Activated T-cell treated with anti-CD3 and anti-CD28 coated beads, Interleukin-2, amount 50 U/mL, for 4 hours (primary cell): ENCODE results near the gene CDKAL1. TPM values are rescaled to one million over a fixed set of nuclear protein-coding genes. Genes with fewer than 3 reads are reported as not detected.

Experiments
- ATAC-seq, 2 donors: fragments of 200-7000 bp; cut with Tn5 transposase; one replicate each; pipeline ENCODE4 v1.10.0; 2021
- DNase-seq: peaks from one replicate; pipeline ENCODE4 v3.0.0-alpha.2; 2020
- H3K27me3 Mint-ChIP-seq: one replicate; pipeline ENCODE4 v1.8.0; 2021; ENCODE audit warnings: low read depth, mixed read lengths
- H3K36me3 Mint-ChIP-seq: one replicate; pipeline ENCODE4 v1.8.0; 2022; ENCODE audit warnings: mixed read lengths; ENCODE audit not compliant: insufficient read depth
- H3K4me1 Mint-ChIP-seq: one replicate; pipeline ENCODE4 v1.8.0; 2021; ENCODE audit warnings: low read depth, mixed read lengths
- H3K4me3 Mint-ChIP-seq: one replicate; pipeline ENCODE4 v1.8.0; 2021; ENCODE audit warnings: mild to moderate bottlenecking, moderate library complexity, mixed read lengths
- H3K9me3 Mint-ChIP-seq: one replicate; pipeline ENCODE4 v1.8.0; 2021; ENCODE audit warnings: mixed read lengths
- total RNA-seq, 3 donors: library from RNA; stranded (reverse); gene quantifications; one replicate each; pipeline ENCODE4 v1.2.1, GENCODE V29; 2021

The CDKAL1 gene
- total RNA-seq, 3 donors from 2014 or later, result 23.2 to 26.0 (median 23.6) TPM

DNA sequence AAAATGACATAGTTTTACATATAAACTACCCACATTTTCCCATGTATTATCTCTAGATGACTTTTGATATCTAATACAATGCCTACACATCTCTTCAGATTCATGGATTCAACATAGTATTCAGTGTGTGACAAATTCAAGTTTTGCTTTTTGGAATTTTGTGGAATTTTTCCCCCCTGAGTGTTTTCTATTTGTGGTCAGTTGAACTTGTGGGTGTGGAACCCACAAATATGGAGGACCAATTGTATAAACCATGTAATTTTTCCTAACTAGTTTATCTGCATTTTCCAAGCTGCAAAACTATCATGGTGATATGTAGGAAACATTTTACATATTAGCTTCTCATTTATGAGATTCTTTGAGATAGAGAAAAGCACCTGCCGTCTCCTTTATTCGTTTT, 685.0 kb downstream of the CDKAL1 start:
- H3K4me3 Mint-ChIP-seq, result no peak overlapping the region
- peaks cover 39% of the 10 kb centered on the region for H3K36me3 Mint-ChIP-seq
- DNase-seq (no peak), ATAC-seq (no peak)
- H3K27me3 Mint-ChIP-seq, result no peaks in the 10 kb centered on the region
- H3K4me1 Mint-ChIP-seq, result no peaks in the 10 kb centered on the region
- H3K9me3 Mint-ChIP-seq, result no peaks in the 10 kb centered on the region

GRCh38 chr6:21219856-21220255, 685.6 kb downstream of the CDKAL1 start:
- ATAC-seq (no peak), DNase-seq (no peak)
- Mint-ChIP-seq H3K9me3 (no peaks in the 10 kb centered on the region), H3K4me1 (no peaks in the 10 kb centered on the region), H3K36me3 (peaks cover 35% of the 10 kb centered on the region), H3K27me3 (no peaks in the 10 kb centered on the region), H3K4me3 (no peak overlapping the region)

DNA sequence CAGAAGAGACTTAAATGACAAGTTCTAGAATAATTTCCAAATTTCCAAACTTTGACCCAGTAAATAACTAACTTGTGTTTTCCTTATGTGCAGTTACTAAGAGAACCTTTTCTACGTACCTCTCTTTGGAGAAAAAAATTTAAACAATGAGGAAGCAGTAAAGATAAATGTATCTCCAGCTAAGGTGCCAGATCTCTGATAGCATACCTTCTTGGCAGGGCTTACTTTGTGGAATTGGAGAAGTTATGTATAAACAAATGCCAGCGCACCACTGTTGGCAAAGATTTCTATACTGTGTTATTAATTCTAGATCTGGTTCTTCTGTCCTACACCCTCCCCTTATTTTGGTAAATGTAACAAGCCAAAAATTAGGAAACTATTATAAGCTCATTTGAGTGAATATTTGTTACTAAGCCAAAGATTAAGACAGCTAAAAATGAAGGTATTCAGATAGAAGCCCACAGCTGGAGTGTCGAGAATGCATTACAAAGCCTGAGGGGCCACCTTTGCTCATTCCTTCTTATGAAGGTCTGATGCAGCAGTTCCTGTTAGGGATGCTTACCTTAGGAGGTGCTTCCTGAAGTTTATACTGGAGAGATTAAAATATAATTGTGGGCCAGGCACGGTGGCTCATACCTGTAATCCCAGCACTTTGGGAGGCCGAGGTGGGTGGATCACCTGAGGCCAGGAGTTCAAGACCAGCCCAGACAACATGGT, 686.2 kb downstream of the CDKAL1 start:
- DNase-seq (no peak), ATAC-seq (no peak)
- Mint-ChIP-seq H3K4me1 (no peaks in the 10 kb centered on the region), H3K36me3 (peaks cover 32% of the 10 kb centered on the region), H3K27me3 (no peaks in the 10 kb centered on the region), H3K9me3 (no peaks in the 10 kb centered on the region), H3K4me3 (no peak overlapping the region)

DNA sequence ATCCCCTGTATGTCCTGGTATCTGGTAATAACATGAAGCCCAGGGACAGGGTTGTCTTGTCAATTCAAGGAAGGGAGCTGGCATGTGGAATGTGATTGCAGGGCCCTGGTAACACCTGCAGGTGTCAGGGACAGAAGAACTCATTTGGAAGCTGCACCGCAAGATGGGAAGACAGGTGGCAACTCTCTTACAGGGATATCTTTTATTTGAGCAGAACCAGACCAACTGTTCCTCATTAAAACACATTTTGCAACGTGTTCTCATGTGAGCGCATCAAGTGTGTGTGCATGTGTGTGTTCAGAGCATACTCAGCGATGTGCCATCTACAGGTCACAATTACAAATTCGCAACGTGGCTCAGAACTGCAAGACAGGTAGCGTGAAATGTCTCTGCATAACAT, 688.4 kb downstream of the CDKAL1 start:
- DNase-seq, result no peak
- Mint-ChIP-seq H3K36me3 (peaks cover 32% of the 10 kb centered on the region), H3K9me3 (no peaks in the 10 kb centered on the region), H3K27me3 (no peaks in the 10 kb centered on the region), H3K4me1 (no peaks in the 10 kb centered on the region), H3K4me3 (no peak overlapping the region)
- ATAC-seq, result no peak

DNA sequence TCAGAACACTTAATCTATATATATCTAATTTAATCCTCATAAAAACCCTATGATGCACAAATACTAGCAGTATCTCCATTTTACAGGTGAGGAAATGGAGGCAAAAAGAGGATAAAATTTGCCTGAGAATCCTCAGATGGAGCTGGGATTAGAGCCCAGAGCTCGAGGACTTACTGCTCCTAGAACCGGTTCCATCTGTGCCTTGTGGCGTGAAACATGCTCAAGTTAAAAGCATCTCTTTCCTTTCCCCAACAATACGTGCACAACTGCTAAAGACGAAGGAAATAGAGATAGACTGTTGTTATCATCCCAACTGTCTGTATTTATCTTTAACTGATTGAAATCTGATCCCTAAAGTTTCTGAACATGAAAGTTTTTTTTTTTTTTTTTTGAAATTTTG, 691.7 kb downstream of the CDKAL1 start:
- no peak for ATAC-seq
- DNase-seq, result no peak
- Mint-ChIP-seq H3K36me3 (peaks cover 44% of the 10 kb centered on the region), H3K4me1 (no peaks in the 10 kb centered on the region), H3K27me3 (no peaks in the 10 kb centered on the region), H3K9me3 (no peaks in the 10 kb centered on the region), H3K4me3 (no peak overlapping the region)

DNA sequence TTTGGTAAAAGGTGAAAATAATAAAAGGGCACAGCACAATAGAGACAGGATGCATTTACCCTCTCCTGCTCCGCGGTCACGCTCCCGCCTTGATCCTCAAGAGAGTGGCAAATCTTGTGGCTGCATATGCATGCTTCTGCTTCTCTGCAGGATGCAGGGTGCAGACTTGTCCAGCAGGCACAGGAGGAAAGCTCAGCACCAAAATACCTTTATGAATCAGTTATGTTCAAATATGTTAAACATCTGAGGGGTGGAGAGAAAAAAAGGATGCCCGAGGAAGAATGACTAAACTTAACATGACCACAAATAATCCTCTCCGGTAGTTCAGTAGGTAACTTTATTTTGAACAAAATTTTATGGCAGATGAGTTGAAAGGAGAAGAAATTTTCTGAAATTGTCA, 693.2 kb downstream of the CDKAL1 start:
- no peak overlapping the region for H3K4me3 Mint-ChIP-seq
- H3K27me3 Mint-ChIP-seq, result no peaks in the 10 kb centered on the region
- peaks cover 50% of the 10 kb centered on the region for H3K36me3 Mint-ChIP-seq
- no peaks in the 10 kb centered on the region for H3K9me3 Mint-ChIP-seq
- no peak for ATAC-seq
- DNase-seq, result no peak
- no peaks in the 10 kb centered on the region for H3K4me1 Mint-ChIP-seq

GRCh38 chr6:21228411-21228810, 694.2 kb downstream of the CDKAL1 start:
- no peak overlapping the region for H3K4me3 Mint-ChIP-seq
- no peaks in the 10 kb centered on the region for H3K9me3 Mint-ChIP-seq
- H3K4me1 Mint-ChIP-seq, result no peaks in the 10 kb centered on the region
- DNase-seq (no peak), ATAC-seq (no peak)
- no peaks in the 10 kb centered on the region for H3K27me3 Mint-ChIP-seq
- peaks cover 52% of the 10 kb centered on the region for H3K36me3 Mint-ChIP-seq

DNA sequence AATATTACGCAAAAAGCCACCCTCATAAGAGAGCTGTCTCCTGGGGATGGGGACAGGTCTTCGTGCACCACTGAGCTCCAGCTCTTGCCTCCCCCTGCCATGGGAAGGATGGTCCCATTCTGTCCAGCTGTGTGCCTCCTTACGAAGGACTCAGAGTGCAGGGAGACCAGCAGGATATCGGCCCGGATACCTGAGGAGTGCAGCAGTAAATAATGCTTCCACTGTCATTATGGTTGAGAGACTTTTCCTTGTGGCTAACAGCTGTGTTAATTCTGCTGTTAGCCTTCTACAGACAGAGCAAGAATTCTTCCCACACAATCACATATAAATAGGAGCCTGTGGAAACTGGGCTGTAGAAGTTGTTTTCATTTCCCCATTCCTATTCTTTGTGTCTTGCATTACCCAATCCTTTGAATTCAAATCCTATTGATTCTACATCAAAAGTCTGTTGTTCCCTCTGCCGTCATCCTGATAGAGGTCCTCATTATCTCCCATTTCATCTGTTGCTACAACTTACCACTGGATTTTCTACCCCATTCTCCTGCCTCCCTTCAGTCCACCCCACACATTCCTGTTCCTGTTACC, 694.7 kb downstream of the CDKAL1 start:
- DNase-seq, result no peak
- no peak for ATAC-seq
- H3K36me3 Mint-ChIP-seq, result peaks cover 56% of the 10 kb centered on the region
- no peak overlapping the region for H3K4me3 Mint-ChIP-seq
- H3K4me1 Mint-ChIP-seq, result no peaks in the 10 kb centered on the region
- H3K9me3 Mint-ChIP-seq, result no peaks in the 10 kb centered on the region
- H3K27me3 Mint-ChIP-seq, result no peaks in the 10 kb centered on the region

DNA sequence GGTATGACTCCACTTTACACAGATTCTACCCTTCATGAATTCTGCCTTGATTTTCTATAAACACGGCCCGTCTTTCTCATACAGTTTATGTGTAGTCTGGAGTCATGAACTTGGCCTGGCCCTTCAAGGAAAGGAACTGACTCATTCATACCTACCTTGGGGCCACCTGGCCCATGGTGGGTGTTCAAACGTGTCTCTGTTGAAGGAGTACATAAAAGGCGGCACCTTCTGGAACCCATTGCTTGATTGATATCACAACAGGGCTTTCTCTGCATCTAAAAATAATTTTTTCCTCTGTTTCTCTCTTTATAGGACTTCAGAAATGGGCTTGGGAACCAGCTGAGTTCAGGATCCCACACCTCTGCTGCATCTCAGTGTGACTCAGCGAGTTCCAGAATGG, 696.3 kb downstream of the CDKAL1 start:
- H3K9me3 Mint-ChIP-seq, result peaks cover 6% of the 10 kb centered on the region
- H3K4me3 Mint-ChIP-seq, result no peak overlapping the region
- no peaks in the 10 kb centered on the region for H3K27me3 Mint-ChIP-seq
- DNase-seq (no peak), ATAC-seq (no peak)
- H3K36me3 Mint-ChIP-seq, result peaks cover 63% of the 10 kb centered on the region
- H3K4me1 Mint-ChIP-seq, result no peaks in the 10 kb centered on the region

DNA sequence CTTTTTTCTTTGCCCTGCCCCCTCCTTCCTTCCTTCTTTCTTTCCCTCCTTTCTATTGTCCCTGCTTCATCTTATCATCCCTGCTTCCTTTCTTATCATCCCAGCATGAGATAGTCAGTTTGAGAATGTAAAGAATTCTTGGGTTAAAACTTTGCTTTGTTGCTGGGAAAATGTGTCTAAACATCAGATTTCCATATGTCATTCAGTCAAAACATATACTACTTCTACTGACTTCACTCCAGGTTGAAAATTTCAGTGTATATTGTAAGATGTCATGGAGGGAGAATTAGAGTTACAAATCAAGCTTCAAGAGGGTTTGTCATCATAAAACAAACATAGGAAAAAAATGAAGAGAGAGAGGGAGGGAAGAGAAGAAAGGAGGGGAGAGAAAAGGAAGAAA, 700.9 kb downstream of the CDKAL1 start:
- DNase-seq, result no peak
- Mint-ChIP-seq H3K4me3 (no peak overlapping the region), H3K36me3 (peaks cover 41% of the 10 kb centered on the region)

GRCh38 chr6:21238208-21238607, 704.0 kb downstream of the CDKAL1 start:
- H3K4me1 Mint-ChIP-seq, result no peaks in the 10 kb centered on the region
- no peaks in the 10 kb centered on the region for H3K27me3 Mint-ChIP-seq
- H3K9me3 Mint-ChIP-seq, result peaks cover 28% of the 10 kb centered on the region
- ATAC-seq, result no peak
- peaks cover 13% of the 10 kb centered on the region for H3K36me3 Mint-ChIP-seq
- no peak overlapping the region for H3K4me3 Mint-ChIP-seq
- DNase-seq, result no peak

More for the DNA sequence above, 700.9 kb downstream of the CDKAL1 start:
- Mint-ChIP-seq H3K9me3 (peaks cover 21% of the 10 kb centered on the region), H3K27me3 (no peaks in the 10 kb centered on the region), H3K4me1 (no peaks in the 10 kb centered on the region)
- no peak for ATAC-seq

DNA sequence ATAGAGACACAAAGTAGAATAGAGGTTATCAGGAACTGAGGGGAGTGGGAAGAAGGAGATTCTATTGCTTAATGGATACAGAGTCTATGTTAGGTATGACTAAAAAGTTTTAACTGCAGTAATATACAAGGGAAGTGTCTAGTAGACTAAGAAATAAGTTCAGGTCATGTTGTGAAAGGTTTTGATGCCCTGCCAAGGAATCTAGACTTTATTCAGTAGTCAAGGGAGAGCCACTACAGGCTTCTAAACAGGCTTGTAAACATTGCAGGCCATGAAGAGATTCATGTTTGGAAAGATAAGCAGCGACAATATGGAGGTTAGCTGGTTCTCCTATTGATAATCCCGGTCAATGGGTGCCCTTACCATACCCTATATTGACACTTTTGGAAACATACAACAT, 706.5 kb downstream of the CDKAL1 start:
- Mint-ChIP-seq H3K9me3 (peaks cover 23% of the 10 kb centered on the region), H3K27me3 (no peaks in the 10 kb centered on the region), H3K36me3 (no peaks in the 10 kb centered on the region), H3K4me3 (no peak overlapping the region), H3K4me1 (no peaks in the 10 kb centered on the region)
- DNase-seq, result no peak
- ATAC-seq, result no peak

DNA sequence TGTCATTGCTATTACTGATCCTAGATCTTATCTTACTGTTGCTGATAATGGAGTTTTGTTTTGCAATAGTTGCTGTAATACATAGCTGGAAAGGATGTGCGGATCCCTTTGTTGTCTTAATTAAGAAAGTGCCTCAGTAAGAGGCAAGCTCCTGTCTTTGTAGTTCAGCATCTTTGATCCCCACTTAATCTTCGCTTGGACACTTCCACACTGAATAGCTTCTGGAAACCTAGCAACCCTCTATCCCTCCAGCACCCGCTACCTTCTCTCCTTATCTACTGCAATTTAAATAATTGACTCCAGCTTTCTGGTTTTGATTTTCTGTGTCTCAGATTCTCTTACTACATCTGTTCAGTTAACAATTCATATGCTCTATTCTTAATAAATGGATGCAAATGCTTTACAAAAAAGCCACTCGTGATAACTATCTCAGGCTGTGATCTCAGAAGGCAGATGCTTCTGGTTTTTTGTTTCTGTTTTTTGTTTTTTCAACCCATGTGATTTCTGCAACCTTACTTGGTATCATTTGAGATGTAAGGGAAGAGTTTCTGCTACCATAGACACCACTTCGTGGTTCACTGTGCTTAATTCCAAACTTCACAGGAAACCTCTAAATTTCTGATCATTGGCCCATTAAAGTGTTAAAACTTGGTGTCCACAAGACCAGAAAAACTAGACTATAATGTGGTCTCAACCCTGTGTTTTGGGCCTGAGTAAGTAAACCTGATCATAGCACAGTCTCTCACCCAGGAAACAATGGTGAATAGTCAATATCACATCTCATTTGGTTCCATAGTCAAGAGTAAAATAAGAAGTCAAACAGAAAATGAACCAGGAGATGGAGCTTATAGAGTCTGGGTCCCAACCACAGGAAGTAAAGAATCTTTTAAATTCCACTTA, 707.2 kb downstream of the CDKAL1 start:
- peaks cover 23% of the 10 kb centered on the region for H3K9me3 Mint-ChIP-seq
- ATAC-seq (no peak), DNase-seq (no peak)
- H3K4me3 Mint-ChIP-seq, result no peak overlapping the region
- H3K4me1 Mint-ChIP-seq, result no peaks in the 10 kb centered on the region
- H3K27me3 Mint-ChIP-seq, result no peaks in the 10 kb centered on the region
- no peaks in the 10 kb centered on the region for H3K36me3 Mint-ChIP-seq

GRCh38 chr6:21244897-21245470, 710.7 kb downstream of the CDKAL1 start:
- ATAC-seq, result no peak
- no peak for DNase-seq

More at GRCh38 chr6:21244897-21245470, 710.7 kb downstream of the CDKAL1 start:
- H3K36me3 Mint-ChIP-seq, result no peaks in the 10 kb centered on the region
- H3K4me3 Mint-ChIP-seq, result no peak overlapping the region
- H3K9me3 Mint-ChIP-seq, result peaks cover 8% of the 10 kb centered on the region
- no peaks in the 10 kb centered on the region for H3K27me3 Mint-ChIP-seq
- no peaks in the 10 kb centered on the region for H3K4me1 Mint-ChIP-seq
